CD4-positive, alpha-beta T cell treated with Interleukin-1 beta for 1 hour (primary cell): Measurements from ENCODE around the gene NOLC1.

ENCODE experiments used
- DNase-seq, 2 donors: peaks; one replicate each; pipeline ENCODE4 v3.0.0-alpha.2; 2020 to 2022

The NOLC1 gene

GRCh38 chr10:102211615-102212299 is 59.6 kb downstream of the NOLC1 start:
- no peak for DNase-seq
